NCI-H2107 treated with DMSO at 0.1 percent for 48 hours (cell line): Measurements from ENCODE around the gene ZNF423.

Source experiments
- DNase-seq: peaks from one replicate; lab custom pipeline; 2025; ENCODE audit not compliant: unreplicated experiment; lab: John Stamatoyannopoulos, UW

Gene ZNF423

GRCh38 chr16:49727611-49728010, 128.3 kb downstream of the ZNF423 start:
- DNase-seq, result no peak

DNA sequence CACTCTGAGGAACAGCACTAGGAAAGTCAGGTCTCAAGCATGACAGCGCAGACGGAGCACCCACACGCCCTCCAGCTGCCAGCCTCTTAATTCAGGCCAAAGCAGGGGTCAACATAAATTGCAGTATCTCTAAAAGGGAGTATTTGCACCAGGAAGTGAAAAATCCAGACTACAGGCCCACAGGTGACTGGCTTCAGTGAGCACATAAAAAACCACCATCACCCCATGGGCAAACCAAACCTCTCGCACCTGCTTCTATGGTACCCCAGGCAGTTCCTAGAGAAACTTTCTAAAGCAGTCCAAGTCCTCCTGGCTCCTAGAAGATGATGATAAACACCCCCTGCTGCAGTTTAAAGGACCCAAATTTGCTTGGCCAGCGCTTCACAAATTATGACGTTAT, 129.8 kb downstream of the ZNF423 start:
- DNase-seq, result no peak

- DNase-seq, result no peak
Observed at GRCh38 chr16:49725651-49726050, 130.3 kb downstream of the ZNF423 start.

- DNase-seq, result no peak
Observed at GRCh38 chr16:49724774-49725173, 131.1 kb downstream of the ZNF423 start.

DNA sequence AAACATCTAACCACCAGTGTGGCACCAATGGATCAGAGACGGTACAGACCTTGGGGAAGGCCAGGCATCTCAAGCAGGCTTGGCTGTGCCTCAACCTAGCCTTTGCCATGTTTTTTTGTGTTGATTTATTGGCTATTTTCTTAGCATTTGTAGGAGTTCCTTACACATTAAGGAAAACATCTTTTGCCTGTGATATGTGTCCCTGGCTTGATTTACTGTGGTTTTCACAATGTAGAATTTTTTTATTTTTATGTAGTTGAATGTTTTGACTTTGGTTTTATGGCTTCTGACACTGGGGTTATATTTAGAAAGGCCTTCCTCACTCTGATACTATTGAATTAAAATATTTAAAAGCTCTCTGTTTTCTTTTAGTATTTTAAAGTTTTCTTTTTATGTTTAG, 132.6 kb downstream of the ZNF423 start:
- DNase-seq, result no peak

DNA sequence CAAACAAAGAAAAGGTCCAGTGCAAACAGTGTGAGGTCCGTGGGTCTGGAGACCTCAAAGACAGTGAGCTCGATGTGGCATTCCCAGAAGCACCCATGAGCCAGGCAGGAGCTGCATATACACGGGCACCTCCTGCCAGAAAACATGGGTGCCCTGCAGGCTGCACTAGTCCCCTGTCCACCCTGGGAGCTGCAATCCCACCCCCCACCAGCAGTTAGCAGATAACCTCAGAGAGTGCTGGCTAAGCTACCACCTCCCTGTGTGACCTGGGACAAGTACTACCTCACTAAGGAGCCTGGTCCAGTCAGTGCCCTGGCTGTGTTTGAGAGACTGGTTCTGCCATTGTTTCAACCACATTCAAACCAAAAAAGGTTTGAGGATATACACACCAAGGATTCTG, 135.7 kb downstream of the ZNF423 start:
- no peak for DNase-seq

GRCh38 chr16:49717689-49718088, 138.2 kb downstream of the ZNF423 start:
- DNase-seq, result no peak

DNA sequence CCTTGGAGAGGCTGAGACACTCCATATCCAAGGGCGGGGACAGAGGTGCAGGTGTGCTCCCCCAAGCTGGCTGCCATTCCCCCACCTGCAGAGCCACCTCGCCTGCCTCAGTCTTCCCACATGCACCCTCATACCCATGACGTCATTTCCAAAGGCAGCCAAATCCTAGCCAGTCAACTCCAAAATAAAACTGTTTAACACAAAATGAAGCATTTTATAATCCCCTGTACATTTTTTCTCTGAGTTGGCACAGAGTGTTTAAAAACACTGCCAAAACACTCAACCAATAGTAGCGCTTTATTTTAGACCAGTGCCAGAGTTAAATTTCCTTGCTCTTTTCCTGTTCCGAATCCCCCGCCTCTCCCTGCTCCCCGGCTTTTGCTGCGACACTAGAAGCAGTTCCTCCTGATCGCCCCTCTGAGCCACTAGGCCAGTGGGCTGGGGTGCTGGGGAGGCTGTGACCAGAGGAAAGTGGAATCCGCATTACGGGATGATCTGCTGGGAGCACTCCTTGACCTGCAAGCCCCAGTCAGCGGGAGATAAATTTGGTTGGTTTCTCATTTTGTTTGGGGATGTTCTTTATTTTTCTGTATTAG, 139.5 kb downstream of the ZNF423 start:
- no peak for DNase-seq

DNA sequence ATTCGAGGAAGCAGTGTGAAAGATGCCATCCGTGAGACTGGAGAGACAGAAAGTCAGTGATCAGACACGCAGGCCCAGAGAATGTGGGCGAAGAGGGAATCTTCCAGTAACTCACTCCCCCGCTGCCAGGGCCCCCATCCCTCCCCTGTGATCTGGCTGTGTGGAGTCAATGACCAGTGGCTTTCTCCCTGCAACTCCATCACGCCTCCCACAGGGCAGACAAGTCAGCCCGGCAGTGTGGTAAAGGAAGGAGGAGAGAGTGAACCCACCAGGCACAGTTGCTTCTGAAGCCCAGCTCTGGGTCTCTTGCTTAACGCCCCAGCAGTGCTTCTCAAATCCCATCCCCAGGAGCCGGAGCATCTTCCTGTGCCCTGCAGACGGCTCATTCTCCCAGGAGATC, 142.1 kb downstream of the ZNF423 start:
- no peak for DNase-seq

- no peak for DNase-seq
Observed at GRCh38 chr16:49712542-49712941, 143.4 kb downstream of the ZNF423 start.

DNA sequence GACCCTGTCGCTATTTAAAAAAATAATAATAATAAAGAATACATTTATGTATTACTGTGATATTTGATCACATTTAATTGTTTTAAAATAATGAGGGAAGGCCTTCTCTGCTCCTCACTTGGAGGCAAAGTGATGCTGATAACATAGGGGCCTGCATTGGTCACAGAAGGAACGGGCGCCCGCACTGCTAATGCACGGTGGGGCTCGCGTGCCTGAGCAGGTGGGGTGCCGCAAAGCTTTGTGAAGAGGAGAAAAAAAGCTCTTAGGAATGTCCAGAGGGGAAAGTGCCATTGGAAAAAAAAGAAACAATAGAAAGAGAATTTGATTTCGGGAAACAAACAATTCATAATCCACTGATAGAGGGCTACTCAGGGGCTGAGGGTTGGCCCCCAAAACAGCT, 143.8 kb downstream of the ZNF423 start:
- no peak for DNase-seq

DNA sequence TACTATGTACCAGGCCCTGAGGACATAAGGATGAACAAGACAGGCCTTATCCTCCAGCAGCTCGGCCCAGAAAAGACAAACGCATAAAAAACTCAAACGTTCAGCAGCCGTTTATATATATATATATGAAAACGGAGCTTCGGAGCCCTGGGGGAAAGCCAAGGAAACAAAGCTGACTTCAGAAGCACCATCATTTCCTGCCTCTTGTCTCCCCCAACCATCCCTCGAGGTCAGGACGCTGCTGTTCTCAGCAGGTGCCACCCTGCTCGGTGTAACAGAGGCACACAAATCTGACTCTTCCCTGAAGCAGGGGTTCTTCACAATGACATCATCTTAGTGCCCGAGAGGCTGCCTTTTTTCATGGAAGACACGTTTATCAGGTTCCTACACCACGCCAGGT, 146.9 kb downstream of the ZNF423 start:
- DNase-seq, result no peak

DNA sequence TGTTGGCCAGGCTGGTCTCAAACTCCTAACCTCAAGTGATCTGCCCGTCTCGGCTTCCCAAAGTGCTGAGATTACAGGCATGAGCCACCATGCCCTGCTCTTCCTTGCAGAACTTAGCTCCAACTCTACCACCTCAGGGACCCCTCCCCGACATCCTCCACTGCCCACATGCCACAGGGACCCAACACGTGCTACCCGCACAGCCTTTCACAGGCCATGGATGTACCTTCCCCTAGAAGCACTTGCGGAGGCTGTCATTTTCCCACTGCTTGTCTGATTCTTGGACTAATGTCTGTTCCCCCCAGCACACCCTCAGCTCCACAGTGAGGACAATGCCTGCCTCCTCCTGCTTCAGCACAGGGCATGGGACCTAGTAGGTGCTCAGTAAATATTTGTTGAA, 147.4 kb downstream of the ZNF423 start:
- DNase-seq, result no peak

- no peak for DNase-seq
Observed at GRCh38 chr16:49706620-49707355, 149.1 kb downstream of the ZNF423 start.

DNA sequence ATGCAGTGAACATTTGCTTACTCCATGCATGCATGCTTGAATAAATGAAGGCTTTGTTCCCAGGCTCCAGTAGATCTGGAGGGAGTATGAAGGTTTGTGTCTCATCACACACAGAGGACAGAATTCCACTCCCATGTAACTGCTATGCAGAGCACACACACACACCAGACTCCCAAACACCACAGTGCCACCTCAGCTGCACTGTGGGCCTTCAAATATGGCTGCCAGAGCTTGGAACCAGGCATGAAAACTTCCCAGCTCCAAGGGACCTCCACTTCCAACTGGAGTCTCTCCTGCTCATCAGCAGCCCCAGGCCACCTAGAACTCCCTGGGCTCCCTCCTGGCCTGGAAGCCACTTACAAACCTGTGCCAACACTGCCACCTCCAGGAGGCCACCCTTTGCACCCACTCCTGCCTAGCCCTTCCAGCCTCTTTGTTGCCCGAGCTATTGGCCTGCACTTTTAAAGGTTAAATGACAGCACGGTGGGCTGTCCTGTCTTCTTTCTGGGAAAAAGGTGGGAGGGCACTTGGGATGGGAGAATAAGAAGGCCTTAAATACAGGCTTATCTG, 151.2 kb downstream of the ZNF423 start:
- no peak for DNase-seq

GRCh38 chr16:49703483-49703882, 152.4 kb downstream of the ZNF423 start:
- DNase-seq, result no peak

DNA sequence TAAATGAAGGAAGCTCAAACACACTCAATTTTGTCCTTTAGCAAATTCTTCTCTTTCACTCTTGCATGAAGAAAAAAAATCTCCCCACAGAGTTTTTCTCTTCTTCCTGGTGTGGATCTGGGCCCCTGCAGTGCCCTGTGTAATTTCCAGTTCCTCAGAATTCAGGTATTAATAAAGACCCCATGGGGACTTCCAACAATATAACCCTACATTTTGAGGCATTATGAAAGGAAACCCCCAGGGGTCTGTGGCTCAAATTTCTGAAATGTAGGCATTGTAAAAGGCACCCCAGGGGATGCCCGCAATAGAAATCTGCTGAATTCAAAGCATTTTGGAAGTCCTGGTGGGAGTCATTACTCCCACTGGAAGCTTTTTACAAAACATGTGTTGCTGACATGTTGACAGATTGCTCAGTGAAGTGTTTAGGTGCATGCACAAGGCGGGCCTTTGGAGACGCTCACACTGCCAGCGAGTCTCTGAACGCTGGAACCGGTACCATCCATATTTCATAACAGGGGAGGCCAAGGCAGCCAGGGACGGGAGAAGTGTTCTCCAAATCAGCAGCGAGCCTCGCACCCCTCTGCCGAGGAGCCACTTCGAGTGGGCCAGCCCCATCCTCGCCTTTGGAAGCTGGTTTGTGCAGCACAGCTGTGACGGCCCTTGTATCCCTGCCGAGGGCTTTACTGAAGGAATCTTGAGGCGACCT, 154.0 kb downstream of the ZNF423 start:
- no peak for DNase-seq

DNA sequence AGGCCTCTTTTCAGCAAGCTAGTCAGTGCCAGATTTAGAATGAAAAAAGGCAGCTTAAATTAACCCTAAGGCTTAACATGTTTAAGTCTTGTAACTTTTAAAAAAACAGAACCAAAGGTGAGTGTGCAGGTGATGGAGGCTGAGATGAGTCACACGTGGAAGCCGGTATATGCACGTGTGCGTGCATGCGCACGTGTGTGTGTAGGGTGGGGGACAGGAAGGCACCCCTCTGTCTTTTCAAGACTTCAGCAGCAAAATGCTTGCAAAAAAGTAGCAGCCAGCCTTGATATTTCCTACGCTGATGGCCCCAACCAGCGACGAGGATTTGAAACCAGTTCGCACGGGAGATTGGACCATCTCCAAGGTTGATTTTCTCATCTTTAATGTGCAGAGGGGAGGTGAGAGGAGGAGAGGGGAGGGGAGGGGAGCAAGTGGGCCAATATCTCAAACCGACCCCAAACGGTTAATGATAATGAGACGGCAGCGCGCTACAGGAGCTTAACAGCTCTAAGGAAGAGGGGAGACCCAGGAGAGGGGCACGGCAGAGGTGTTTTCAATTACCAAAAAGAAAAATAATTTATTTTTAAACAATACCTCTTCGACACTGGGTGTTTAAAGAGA, 154.7 kb downstream of the ZNF423 start:
- no peak for DNase-seq

- DNase-seq, result no peak
Observed at GRCh38 chr16:49700251-49701064, 155.5 kb downstream of the ZNF423 start.

DNA sequence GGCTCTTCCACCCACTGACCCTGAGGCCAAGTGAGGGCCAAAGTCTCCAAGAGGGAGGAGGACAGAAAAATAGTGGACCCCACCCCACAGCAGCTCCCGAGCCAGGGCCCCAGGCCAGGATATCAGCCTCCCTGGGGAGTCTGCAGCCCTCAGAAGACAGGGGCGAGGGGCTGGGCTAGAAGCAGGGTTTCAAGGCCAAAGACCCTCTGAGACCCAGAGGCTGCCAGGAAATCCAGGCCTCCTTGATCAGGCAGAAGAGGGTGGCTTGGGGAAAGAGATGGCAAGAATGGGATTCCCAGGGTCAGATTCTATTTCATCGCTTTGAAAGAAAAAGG, 156.1 kb downstream of the ZNF423 start:
- DNase-seq, result no peak
